HG03175 (cell line): Measurements from ENCODE around the gene GULP1.
"Not testable (repeated sequence)": the region's sequence is repeated elsewhere in the genome, so short reads cannot be mapped to it uniquely, and the experiment has no call there.

Source experiments
- ATAC-seq: cut with Tn5 transposase; IDR thresholded peaks from one replicate; pipeline ENCODE4 v1.9.1; 2021; ENCODE audit warnings: mild to moderate bottlenecking, moderate library complexity; ENCODE audit not compliant: unreplicated experiment

The GULP1 gene

DNA sequence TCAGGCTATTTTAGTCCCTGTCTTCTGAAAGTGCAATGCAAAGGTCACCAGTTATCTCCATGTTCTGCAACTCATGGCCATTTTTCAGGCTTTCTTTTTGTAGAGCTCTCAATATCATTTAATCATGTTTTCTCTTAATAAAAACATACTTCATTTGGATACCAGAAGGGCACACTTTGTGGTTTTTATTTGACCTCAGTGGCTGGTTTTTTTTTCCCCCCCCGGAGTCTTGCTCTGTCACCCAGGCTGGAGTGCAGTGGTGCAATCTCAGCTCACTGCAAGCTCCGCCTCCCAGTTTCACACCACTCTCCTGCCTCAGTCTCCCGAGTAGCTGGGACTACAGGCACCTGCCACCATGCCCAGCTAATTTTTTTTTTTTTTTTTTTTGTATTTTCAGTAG, 174.4 kb downstream of the GULP1 start:
- not testable (repeated sequence) for ATAC-seq

DNA sequence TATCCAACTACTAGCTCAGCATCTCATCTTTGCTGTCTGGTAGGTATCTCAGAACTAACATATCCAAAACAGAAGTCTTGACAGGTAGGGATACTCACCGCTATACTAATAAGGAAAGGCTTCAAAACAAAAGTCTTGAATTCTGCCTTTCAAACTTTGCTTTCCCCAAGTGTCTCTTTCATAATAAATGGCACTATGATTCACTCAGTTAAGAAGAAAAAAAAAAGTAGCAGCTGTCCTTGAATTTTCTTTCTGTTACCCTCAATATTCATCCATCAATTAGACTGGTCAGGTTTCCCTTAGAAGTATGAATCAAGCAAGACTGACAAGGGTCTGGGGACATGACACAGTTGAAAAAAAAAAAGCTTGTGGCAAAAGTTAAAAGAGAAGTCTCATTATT, 175.1 kb downstream of the GULP1 start:
- no peak for ATAC-seq

DNA sequence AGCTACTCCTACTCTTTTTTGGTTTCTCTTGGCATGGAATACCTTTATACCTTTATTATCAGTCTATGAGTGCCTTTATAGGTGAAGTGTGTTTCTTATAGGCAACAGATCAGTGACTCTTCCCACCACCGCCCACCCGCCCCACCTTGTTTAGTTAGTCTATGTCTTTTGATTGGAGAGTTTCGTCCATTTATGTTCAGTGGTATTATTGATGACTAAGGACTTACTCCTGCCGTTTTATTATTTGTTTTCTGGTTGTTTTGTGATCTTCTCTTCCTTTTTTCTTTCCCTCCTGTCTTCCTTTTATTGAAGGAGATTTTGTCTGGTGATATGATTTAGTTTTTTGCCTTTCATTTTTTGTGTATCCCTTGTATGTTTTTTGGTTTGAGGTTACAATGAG, 179.5 kb downstream of the GULP1 start:
- no peak for ATAC-seq

DNA sequence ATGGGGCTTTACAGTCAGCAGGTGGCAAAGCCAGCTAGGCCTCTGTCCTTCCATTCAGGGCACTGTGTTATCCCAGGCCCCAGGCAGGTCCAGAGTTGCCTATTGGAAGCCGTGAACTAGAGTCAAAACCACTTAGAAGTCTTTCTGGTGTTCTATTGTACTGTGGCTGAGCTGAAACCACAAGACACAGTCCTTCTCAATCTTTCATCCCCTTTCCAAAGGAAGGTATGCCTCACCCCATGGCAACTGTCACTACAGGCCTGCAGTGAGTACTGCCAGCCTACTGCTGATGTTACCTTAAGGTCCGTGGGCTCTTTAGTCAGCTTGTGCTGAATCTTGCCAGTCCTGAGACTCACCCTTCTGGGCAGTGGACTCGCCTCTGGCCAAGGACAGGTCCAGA, 181.6 kb downstream of the GULP1 start:
- no peak for ATAC-seq

DNA sequence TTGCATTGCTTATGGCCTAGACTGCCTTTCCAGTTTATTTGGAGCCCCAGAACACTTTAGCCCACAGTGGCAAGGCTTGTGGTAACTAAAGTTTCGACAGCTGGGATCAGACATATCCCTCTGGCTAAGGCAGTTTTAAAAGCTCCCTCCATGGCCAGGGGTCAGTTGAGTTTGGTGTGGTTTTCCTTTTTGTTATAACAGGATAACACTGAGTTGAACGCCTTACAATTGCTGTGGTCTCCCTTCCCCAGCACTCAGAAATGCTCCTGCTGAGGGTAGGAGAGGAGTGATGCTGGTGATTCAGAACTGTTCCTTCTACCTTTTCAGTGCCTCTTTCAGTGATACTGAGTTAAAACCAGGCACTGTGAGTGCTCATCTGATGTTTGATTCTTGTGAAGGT, 182.6 kb downstream of the GULP1 start:
- no peak for ATAC-seq

DNA sequence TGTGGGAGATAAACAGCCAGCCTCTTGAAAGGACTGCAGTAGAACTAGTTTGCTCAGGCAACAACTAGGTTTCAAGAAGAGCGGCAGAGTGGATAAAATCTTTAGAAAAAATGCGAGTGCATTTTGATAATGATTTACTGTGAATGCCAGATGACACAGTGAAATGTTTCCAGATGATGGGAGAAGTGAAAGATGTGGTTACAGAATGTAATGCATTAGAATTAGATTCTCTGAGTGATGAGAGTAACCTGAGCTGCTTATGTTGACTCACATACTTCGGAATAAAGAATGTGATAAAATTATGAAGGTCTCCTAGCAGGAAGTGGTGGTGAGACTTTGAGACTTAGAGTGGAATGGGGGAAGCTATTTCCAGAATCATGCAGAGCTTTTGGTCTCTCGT, 184.3 kb downstream of the GULP1 start:
- peak; percentile 51 for ATAC-seq

DNA sequence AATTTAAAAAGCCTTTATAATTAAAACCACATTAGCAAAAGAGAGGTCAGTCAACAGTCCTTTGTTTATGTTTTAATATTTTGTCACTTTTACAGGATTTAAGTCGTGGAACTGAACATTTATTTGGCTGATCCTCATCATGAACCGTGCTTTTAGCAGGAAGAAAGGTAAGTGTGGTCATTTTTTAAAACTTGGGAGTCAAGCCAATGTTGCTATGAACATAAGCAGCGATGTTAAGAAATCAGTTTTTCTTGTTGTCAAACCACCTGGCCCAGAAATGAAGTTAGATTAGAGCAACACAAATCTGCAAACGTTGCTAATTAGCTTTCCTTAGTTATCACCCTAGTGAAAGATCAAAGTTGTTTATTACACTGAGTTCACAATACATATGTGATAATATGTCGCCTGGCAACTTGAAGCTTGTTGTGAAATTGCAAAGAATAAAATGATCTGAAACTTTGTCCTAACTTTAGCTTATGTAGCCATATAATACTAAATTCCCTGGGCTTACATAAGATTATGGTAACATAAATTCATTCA, 186.0 kb downstream of the GULP1 start:
- no peak for ATAC-seq

DNA sequence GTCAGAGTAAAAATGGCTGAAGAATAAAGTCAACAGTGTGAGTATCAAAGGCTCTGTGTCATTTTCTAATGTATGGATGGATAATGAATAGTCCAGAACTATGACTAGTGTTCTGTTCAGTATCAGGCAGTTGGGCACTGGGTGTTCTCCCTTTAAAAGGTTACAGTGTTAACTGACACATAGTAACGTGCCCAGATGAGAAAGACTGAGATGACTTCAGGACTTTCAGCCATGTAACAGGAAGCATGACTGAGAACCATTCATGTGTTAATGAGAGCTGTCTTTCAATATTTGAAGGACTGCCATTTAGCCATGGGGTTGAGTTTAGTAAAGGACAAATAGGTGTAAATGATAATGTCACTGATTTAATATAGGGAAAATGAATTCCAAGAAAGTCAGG, 187.1 kb downstream of the GULP1 start:
- peak; percentile 93 for ATAC-seq

DNA sequence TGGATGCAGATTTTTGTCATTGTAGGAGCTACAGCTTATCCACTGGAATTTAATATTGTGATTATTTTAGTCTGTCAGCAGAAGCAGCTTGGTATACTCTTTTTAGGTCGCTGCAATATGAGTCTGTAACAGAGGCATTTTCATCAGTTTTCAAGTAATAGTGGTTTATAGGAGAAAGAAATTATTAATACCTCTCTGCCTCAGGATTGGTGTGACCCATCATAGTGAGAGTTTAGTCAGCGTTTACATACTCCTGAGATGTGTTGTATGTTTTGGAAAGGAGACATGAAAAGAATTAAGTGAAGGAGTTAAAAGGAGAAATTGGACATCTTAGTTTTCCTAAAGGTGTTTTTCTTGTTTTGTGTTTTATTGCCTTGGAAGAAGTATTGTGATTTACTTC, 189.8 kb downstream of the GULP1 start:
- ATAC-seq, result no peak

DNA sequence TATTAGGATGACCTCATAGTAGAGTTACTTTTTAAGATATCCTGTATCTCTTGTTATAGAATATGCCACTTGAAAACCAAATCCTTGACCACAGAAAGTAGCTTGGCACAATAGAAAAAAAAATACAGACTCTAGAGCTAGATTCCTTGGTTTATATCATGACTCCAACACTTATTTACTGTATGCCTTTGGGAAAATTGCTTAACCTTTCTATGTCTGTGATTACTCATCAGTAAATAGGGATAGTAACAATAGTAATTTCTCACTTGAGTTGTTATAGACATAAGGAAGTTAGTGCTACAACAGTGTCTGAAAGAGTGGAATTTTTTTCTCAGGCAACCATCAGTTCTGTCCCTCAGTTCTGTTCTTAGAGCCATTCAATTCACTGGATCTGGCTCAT, 193.8 kb downstream of the GULP1 start:
- ATAC-seq, result no peak

DNA sequence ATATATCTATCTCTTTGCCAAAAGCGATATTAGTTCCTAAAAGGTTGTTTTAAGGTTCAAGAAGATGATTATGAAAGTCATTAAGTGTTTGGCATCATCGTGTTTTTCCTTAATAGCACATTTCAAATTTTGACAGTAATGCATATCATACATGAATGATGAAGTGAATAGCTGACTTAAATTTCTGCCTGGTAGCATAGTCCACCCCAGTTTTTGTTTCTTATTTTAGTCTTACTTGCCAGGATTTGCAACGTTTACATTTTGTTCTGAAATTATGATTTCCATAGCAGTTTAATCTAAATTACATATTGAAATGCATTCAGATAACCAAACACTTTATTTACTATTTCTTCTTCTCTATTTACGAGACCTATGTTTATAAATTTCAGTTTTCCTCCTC, 201.1 kb downstream of the GULP1 start:
- ATAC-seq, result no peak

DNA sequence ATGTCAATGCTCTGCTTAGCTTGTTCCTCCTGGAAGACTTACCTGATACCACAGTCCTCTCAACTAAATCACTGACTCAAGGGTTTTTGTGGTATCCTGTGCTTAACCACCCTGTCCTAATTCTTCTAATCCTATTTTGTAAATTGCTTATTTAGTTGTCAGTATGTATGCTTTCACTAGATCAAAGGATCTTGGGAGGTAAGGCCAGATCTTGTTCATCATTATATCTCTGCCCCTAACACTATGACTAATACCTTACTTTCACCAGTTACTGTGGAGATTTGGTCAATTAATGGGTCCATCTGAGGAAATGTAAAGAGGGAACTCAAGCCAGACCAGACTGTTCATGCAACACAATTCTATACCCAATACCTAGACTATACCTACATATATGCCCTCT, 203.2 kb downstream of the GULP1 start:
- ATAC-seq, result no peak

DNA sequence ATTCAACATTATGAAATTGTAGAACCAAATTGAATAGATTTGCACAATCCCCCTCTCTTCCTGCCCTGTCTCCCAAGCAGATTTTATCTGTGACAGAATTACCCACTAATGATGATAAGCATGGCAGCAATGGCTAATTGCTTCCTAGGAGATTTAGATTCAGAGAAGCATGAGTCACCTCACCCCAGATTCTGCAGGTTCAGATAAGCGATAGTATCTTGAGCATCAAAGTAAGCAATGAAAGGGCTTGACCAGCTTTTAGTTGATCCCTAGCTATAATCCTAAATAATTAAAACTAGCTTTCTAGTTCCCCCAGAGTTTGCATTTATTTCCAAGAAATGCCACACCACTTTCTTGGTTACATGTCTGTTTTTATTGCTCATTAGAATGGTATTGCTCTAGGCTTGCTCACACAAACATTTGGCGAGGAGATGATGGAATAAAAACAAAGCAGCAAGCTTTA, 204.3 kb downstream of the GULP1 start:
- ATAC-seq, result no peak

DNA sequence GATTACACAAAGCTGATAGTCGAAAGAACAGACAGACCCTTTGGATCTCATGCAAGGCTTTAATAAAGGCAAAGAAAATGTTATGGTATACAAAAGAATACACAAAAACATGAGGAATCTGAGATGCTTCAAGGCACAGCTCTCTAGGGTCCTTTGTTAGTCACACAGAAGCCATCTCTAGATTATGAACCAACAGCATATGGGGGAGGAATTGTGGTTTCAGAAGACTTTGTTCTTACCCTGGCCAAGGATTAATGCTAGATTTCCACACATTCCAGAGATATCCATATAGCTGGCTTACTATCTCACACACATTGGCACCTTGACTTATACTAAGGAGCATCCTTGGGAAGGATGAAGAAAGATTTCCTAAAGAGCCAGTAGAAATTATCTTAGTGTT, 206.1 kb downstream of the GULP1 start:
- ATAC-seq, result no peak

DNA sequence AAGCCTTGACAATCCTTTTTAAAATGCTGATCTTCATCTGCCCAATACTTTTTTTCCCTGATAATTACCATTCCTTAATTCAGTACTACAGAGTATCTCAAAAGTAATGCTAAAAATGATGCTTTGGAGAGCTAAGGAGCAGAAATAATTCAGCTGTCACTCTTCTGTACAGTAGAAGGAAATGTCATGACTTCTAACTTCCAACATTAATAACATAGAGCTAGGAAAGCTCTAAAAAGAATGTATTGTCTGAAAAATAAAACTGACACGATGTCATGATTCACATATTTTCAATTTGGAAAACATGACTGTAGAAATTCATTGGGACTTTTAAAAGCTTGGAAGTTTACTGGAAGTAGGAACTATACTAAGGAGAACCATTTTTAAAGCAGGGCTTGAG, 212.3 kb downstream of the GULP1 start:
- no peak for ATAC-seq

DNA sequence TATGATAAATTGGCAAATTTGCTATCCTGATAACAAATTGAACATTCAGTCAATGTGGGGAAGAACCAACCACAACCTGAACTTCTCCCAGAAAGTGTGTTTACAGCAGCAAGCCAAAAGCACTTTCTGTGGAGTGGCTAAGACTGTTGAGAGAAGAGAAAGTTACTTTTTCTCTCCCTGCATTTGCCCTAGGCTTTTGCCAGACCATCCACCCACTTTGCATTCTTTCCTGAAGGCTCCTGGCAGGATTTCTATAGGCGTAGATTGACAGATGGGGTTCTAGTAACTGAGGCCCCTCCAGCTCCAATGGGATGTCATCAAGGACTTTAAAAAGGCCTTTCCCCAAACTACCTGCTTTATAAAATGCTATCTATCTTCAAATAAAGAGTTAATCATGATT, 215.2 kb downstream of the GULP1 start:
- ATAC-seq, result no peak

DNA sequence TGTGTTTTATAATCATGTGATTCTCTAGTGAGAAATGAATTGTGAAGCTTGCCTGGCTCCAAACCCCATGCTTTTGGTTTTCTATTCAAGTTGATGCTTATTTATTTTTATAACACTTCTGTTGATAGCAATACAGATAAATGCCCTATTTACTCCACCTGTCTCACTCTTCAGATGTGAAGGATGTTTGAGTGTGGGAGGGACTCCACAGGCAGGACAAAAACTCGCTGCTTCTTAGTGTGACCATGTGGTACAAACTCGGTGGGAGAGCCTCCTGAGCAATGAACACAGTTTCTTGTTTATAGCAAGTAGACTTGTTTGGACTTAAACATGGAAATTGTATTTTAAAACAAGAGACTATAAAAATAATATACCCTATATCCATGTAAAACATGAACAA, 219.7 kb downstream of the GULP1 start:
- ATAC-seq, result no peak

DNA sequence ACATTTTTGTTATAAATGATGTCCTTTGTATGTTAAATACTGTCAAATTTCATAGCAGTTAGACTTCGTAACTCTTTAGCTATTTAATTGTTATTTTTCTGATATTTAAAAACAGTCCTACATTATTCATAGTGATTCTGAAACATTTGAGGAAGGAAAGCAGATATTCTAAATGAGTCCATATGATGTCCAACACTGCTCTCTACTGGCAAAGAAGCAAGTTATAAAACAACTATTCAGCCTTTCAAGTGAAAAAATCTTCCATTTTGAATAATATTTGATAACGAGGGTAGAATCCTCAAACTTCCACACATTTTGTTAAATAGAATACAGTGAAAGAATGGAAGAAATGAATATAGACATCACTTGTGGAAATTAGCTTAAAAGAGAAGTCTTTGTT, 220.8 kb downstream of the GULP1 start:
- peak; percentile 72 for ATAC-seq

DNA sequence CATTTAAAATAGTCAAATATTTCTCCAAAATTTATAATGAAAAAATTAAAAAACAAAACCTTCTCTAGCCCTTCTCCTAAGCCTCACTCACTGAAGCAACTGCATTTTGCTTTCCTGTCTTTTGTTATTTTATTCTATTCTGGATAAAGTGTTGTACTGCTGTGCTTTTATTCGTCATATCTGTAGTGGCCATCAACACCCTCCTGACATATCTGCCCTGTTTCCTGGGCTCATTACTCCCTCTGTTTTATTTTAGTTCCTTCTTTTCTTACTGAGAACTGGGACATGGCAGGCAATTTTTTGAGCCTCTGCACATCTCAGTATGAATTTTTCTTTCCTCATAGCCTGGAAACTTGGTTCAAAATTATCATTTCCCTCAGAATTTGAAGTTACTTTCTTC, 224.2 kb downstream of the GULP1 start:
- ATAC-seq, result no peak

DNA sequence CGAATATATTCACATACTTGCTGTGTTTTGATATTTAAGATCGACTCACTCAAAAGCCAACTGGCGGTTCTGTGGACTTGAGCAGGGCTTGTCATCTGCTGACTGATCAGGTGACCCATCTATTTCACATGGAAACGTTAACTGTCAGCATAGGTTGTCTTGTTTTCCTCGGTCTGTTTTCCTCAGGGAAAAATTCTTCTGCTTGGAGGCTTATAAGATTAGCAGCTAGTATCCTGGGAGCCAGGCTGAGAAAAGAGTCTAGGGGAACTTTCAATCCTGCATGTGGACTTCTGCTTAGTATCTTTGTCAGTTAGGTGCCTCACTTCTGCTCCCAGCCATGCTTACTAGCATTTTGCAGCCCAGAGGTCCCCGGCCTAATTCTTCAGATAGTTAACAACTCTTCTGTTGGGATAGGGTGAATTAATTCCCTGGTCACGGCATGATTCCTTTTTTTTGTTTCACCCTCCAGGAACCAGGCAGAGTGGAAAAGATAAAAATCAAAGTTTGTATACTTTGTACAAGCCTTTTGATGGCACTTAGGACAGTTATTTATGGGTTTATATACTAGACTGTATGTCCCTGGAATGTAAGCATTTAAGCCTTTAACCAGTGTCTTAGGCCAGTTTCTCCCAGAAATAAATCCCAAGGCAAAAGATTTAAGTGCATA, 226.0 kb downstream of the GULP1 start:
- no peak for ATAC-seq

DNA sequence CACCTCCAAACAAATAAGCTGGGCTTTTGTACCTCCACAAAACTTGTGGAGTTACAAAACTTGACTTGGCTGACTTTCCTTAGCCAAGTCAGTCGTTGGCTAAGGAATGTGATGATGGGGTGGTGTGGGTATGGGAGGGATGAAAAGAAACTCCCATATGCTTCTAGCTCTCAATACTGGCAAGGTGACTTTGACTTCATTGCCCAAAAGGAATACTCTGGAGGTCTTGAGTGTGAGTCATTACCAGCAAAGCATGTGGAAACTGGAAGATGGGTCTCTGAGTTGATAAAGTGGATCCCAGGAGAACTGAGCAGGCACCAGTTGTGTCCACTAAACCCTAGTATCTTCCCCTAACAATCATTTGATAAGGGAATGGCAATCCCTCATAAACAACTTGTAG, 226.7 kb downstream of the GULP1 start:
- ATAC-seq, result no peak

DNA sequence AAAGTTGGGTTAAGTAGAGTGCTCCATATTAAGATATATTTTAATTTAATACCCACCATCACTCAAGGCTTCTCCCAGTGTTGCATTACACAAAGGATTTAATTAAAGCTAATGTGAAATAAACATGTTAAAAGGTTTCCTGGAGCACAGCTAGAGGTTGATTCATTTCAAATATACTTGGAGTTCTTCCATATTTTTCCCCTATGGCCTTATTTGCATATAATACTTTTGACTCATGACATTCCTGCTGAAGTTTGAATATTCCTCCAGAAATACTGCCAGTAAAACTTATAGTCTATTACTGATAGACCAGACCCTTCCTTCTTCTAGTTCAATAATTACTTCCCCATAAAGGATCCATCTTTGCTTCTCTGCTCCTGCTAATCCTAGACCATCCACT, 227.5 kb downstream of the GULP1 start:
- no peak for ATAC-seq

DNA sequence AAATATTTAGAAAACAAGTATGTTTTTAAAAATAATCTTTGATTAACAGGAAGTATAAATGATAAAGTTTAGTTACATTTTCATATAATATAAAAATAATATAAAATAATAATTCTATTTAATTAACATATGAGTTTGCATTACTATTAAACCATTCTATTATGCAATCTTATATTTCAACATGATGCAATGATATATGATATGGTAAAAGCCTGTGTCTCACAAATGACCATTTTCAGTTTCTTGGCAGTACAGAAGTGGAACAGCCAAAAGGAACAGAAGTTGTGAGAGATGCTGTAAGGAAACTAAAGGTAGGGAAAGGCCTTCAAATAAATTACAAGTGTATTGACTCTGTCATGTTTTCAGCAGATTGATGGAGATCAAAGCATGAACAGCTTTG, 230.8 kb downstream of the GULP1 start:
- ATAC-seq, result no peak
